OCI-LY1 (cell line): ENCODE measurements around the gene DMD.

Experiments
- H2AFZ ChIP-seq: fragments of 200-600 bp; sonication (generic), shearing (Covaris generic); 2 replicates; pipeline ENCODE4 v1.6.0; 2014; ENCODE audit warnings: antibody characterized with exemption, mild to moderate bottlenecking, low read length
- H3F3A ChIP-seq: fragments of 200-600 bp; sonication (generic), shearing (Covaris generic); 2 replicates; pipeline ENCODE4 v1.6.0; 2014; ENCODE audit warnings: mild to moderate bottlenecking, antibody characterized with exemption, low read length, moderate library complexity; ENCODE audit not compliant: insufficient read depth
- H3K27ac ChIP-seq: fragments of 200-600 bp; sonication (generic); 2 replicates; pipeline ENCODE4 v1.5.1; 2014; ENCODE audit warnings: low read length, mixed run types, mild to moderate bottlenecking, low read depth; ENCODE audit not compliant: poor library complexity, severe bottlenecking
- H3K27me3 ChIP-seq: fragments of 200-600 bp; sonication (generic); 2 replicates; pipeline ENCODE4 v1.6.0; 2014; ENCODE audit warnings: antibody characterized with exemption, mild to moderate bottlenecking, low read length, moderate library complexity; ENCODE audit not compliant: insufficient read depth
- H3K36me3 ChIP-seq: fragments of 200-600 bp; sonication (generic); 2 replicates; pipeline ENCODE4 v1.6.1; 2014; ENCODE audit warnings: mild to moderate bottlenecking, antibody characterized with exemption, low read length, moderate library complexity, mixed read lengths; ENCODE audit not compliant: insufficient read depth
- H3K4me1 ChIP-seq: fragments of 200-600 bp; sonication (generic); 2 replicates; pipeline ENCODE4 v1.5.1; 2014; ENCODE audit warnings: mild to moderate bottlenecking, low read length, moderate library complexity; ENCODE audit not compliant: insufficient read depth, severe bottlenecking
- H3K4me2 ChIP-seq: fragments of 200-600 bp; sonication (generic), shearing (Covaris generic); 2 replicates; pipeline ENCODE4 v1.6.1; 2014; ENCODE audit warnings: low read length
- H3K4me3 ChIP-seq: fragments of 200-600 bp; sonication (generic); 2 replicates; pipeline ENCODE4 v1.5.1; 2014; ENCODE audit warnings: low read length, low read depth, mild to moderate bottlenecking, mixed read lengths; ENCODE audit not compliant: poor library complexity, severe bottlenecking
- H3K79me2 ChIP-seq: fragments of 200-600 bp; shearing (Covaris generic); 2 replicates; pipeline ENCODE4 v1.6.1; 2016; ENCODE audit warnings: mixed run types, low read length, mixed read lengths; ENCODE audit not compliant: insufficient read depth
- H3K9ac ChIP-seq: fragments of 200-600 bp; sonication (generic), shearing (Covaris generic); 2 replicates; pipeline ENCODE4 v1.6.1; 2014; ENCODE audit warnings: mild to moderate bottlenecking, low read length, mixed read lengths
- H3K9me2 ChIP-seq: fragments of 200-600 bp; sonication (generic), shearing (Covaris generic); 2 replicates; pipeline ENCODE4 v1.6.1; 2014; ENCODE audit warnings: low read depth, mild to moderate bottlenecking, low read length, mixed read lengths
- H3K9me3 ChIP-seq: fragments of 200-600 bp; shearing (Covaris generic); 2 replicates; pipeline ENCODE4 v1.6.1; 2014; ENCODE audit warnings: low read length, mixed read lengths
- H4K20me1 ChIP-seq: fragments of 200-600 bp; sonication (generic), shearing (Covaris generic); 2 replicates; pipeline ENCODE4 v1.6.0; 2016; ENCODE audit warnings: mild to moderate bottlenecking, low read length; ENCODE audit not compliant: insufficient read depth
- EZH2 ChIP-seq: fragments of 200-600 bp; sonication (generic), shearing (Covaris generic); IDR thresholded peaks from 2 replicates; pipeline ENCODE4 v1.8.0; 2017; ENCODE audit warnings: borderline replicate concordance, mixed run types, mild to moderate bottlenecking, antibody characterized with exemption, low read length, moderate library complexity, mixed read lengths
- TF ChIP-seq, protein P1 (sequence below): fragments of 200-600 bp; sonication (generic), shearing (Covaris generic); IDR thresholded peaks from 2 replicates; pipeline ENCODE4 v1.5.1; 2017; ENCODE audit warnings: mild to moderate bottlenecking, antibody characterized with exemption, low read length, moderate library complexity, mixed read lengths

The DMD gene

DNA sequence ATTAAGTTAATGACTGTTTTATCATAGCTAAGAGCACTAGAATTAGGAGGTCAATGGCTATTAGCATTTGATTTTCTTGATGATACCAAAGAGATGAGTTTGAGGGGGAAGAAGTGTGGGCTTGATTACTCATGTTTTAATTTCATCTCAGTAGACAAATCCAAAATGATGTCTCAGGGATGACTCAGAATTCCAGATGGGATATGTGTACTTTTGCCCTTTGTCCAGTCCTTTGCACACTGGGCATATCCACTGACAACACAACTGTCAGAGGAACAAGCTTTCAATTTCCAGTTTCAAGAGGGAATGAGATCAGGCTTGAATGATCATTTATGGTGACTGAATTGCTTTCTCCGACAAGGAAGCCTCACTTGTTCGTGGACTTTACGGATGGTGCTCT, 1814.2 kb downstream of the DMD start:
- no peak overlapping the region for H3K27ac ChIP-seq
- no peaks in the 10 kb centered on the region for H3K9me3 ChIP-seq
- no peak overlapping the region for H2AFZ ChIP-seq
- H3K4me2 ChIP-seq: no peak overlapping the region
- H3K4me3 ChIP-seq: no peak overlapping the region
- no peaks in the 10 kb centered on the region for H3K4me1 ChIP-seq
- H3K79me2 ChIP-seq: no peaks in the 10 kb centered on the region
- no peaks in the 10 kb centered on the region for H3K36me3 ChIP-seq
- no peaks in the 10 kb centered on the region for H3K9me2 ChIP-seq
- H4K20me1 ChIP-seq: no peaks in the 10 kb centered on the region
- no peak for TF ChIP-seq EZH2
- TF ChIP-seq, protein P1, sequence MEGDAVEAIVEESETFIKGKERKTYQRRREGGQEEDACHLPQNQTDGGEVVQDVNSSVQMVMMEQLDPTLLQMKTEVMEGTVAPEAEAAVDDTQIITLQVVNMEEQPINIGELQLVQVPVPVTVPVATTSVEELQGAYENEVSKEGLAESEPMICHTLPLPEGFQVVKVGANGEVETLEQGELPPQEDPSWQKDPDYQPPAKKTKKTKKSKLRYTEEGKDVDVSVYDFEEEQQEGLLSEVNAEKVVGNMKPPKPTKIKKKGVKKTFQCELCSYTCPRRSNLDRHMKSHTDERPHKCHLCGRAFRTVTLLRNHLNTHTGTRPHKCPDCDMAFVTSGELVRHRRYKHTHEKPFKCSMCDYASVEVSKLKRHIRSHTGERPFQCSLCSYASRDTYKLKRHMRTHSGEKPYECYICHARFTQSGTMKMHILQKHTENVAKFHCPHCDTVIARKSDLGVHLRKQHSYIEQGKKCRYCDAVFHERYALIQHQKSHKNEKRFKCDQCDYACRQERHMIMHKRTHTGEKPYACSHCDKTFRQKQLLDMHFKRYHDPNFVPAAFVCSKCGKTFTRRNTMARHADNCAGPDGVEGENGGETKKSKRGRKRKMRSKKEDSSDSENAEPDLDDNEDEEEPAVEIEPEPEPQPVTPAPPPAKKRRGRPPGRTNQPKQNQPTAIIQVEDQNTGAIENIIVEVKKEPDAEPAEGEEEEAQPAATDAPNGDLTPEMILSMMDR: no peak
- H3F3A ChIP-seq: no peaks in the 10 kb centered on the region
- no peak overlapping the region for H3K9ac ChIP-seq
- H3K27me3 ChIP-seq: no peaks in the 10 kb centered on the region

DNA sequence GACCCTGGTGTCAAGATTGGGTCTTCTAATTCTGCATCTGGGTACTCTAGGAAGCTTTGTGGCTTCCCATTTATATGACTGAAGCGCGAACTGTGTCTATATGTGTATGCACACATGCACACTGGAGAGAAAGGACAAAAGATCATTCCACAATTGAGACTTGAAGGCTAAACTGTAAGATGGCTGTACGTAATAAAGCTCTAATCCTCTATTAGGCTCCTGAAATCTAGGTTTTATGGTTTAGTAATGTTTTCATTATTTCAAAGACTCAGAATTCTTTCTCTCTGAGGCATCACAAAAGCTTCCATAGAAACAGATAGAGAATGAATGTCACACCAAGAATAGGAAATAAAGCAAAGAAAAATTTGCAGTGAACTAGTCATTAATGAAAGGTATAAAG, 1818.8 kb downstream of the DMD start:
- H2AFZ ChIP-seq: no peak overlapping the region
- TF ChIP-seq, protein P1: no peak
- TF ChIP-seq EZH2: no peak

DNA sequence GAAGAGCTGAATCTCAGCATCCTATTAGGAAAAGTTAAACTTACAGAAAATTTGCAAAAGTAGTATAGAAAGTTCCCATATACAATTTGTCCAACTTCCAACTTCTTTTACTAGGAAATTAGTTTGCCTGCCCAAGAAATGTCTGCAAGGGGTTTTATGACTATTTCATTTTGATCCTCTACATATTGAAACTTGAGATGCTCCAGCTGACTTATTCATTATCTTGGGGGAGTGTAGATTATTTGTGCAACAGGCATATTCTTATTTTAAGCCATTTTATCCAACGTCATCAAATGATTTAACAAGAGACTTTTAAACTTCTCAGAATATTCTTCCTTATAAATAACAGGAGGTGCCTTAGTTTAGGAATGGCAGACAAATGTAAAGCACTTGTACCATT, 1822.4 kb downstream of the DMD start:
- H3K27ac ChIP-seq: no peak overlapping the region
- H4K20me1 ChIP-seq: no peaks in the 10 kb centered on the region

More for the DNA sequence above, 1818.8 kb downstream of the DMD start:
- no peaks in the 10 kb centered on the region for H3K79me2 ChIP-seq
- H3F3A ChIP-seq: no peaks in the 10 kb centered on the region
- H3K4me1 ChIP-seq: no peaks in the 10 kb centered on the region
- H3K27me3 ChIP-seq: no peaks in the 10 kb centered on the region
- H3K4me3 ChIP-seq: no peak overlapping the region
- H3K9ac ChIP-seq: no peak overlapping the region
- no peaks in the 10 kb centered on the region for H3K36me3 ChIP-seq
- no peaks in the 10 kb centered on the region for H3K9me2 ChIP-seq
- no peak overlapping the region for H3K27ac ChIP-seq
- H3K9me3 ChIP-seq: no peaks in the 10 kb centered on the region
- no peak overlapping the region for H3K4me2 ChIP-seq
- H4K20me1 ChIP-seq: no peaks in the 10 kb centered on the region

More for the DNA sequence above, 1822.4 kb downstream of the DMD start:
- Histone ChIP-seq H3K4me1 (no peaks in the 10 kb centered on the region), H3K79me2 (no peaks in the 10 kb centered on the region), H3K27me3 (no peaks in the 10 kb centered on the region), H3K36me3 (no peaks in the 10 kb centered on the region), H3K9me3 (no peaks in the 10 kb centered on the region), H3F3A (no peaks in the 10 kb centered on the region), H3K9ac (no peak overlapping the region), H3K4me2 (no peak overlapping the region), H3K4me3 (no peak overlapping the region), H3K9me2 (no peaks in the 10 kb centered on the region), H2AFZ (no peak overlapping the region)
- TF ChIP-seq, protein P1: no peak
- no peak for TF ChIP-seq EZH2
